NK-92 (cell line): ENCODE results near the gene TOP3A.

Experiments used
- DNase-seq: peaks from one replicate; lab custom pipeline; 2025; ENCODE audit not compliant: unreplicated experiment; lab: John Stamatoyannopoulos, UW

The TOP3A gene

GRCh38 chr17:18235743-18236256, 79.0 kb downstream of the TOP3A start:
- no peak for DNase-seq

- DNase-seq = no peak
Measured at GRCh38 chr17:18234853-18235380, 79.9 kb downstream of the TOP3A start.

- DNase-seq = no peak
Measured at GRCh38 chr17:18233803-18234518, 80.8 kb downstream of the TOP3A start.

GRCh38 chr17:18231164-18231563, 83.6 kb downstream of the TOP3A start:
- DNase-seq = no peak

GRCh38 chr17:18230288-18231141, 84.3 kb downstream of the TOP3A start:
- DNase-seq = no peak

GRCh38 chr17:18229771-18230170, 85.0 kb downstream of the TOP3A start:
- no peak for DNase-seq

GRCh38 chr17:18229254-18229653, 85.5 kb downstream of the TOP3A start:
- no peak for DNase-seq

GRCh38 chr17:18228176-18228682, 86.6 kb downstream of the TOP3A start:
- no peak for DNase-seq

- DNase-seq = no peak
Measured at GRCh38 chr17:18227635-18228034, 87.2 kb downstream of the TOP3A start.

GRCh38 chr17:18226284-18226945, 88.4 kb downstream of the TOP3A start:
- DNase-seq = no peak

GRCh38 chr17:18225642-18226283, 89.0 kb downstream of the TOP3A start:
- DNase-seq = no peak

- DNase-seq = peak; percentile 33
Measured at GRCh38 chr17:18225121-18225641, 89.6 kb downstream of the TOP3A start, which contains the start of gene LLGL1. LLGL1 (plus strand) TSS chr17:18225635; CDS start chr17:18225683, 48 bp downstream.

- no peak for DNase-seq
Measured at GRCh38 chr17:18224387-18225120, 90.2 kb downstream of the TOP3A start.

GRCh38 chr17:18224053-18224386, 90.8 kb downstream of the TOP3A start:
- DNase-seq = no peak
